Upper lobe of right lung (tissue), 1 donor: ENCODE results near the gene DNAJC30. TPM values are rescaled to one million over a fixed set of nuclear protein-coding genes. Genes with fewer than 3 reads are reported as not detected.
"Not testable (repeated sequence)": the region's sequence is repeated elsewhere in the genome, so short reads cannot be mapped to it uniquely, and the experiment has no call there.

Experiments used
- ATAC-seq: fragments of 200-7000 bp; cut with Tn5 transposase; one replicate; pipeline ENCODE4 v1.9.1; 2020; ENCODE audit warnings: mild to moderate bottlenecking, moderate library complexity
- DNase-seq: peaks from one replicate; pipeline ENCODE4 v3.0.0-alpha.2; 2020
- H3K27ac ChIP-seq: fragments of 200-600 bp; one replicate; pipeline ENCODE4 v1.8.0; 2022
- H3K27me3 ChIP-seq: fragments of 200-600 bp; one replicate; pipeline ENCODE4 v1.8.0; 2022; ENCODE audit warnings: mild to moderate bottlenecking
- H3K36me3 ChIP-seq: fragments of 200-600 bp; one replicate; pipeline ENCODE4 v1.8.0; 2022
- H3K4me1 ChIP-seq: fragments of 200-600 bp; one replicate; pipeline ENCODE4 v1.8.0; 2022
- H3K4me3 ChIP-seq: fragments of 200-600 bp; one replicate; pipeline ENCODE4 v1.8.0; 2022; ENCODE audit warnings: mild to moderate bottlenecking
- H3K9me3 ChIP-seq: fragments of 200-600 bp; one replicate; pipeline ENCODE4 v1.8.0; 2022
- CTCF ChIP-seq: fragments of 200-600 bp; IDR thresholded peaks from one replicate; pipeline ENCODE4 v1.8.0; 2022; ENCODE audit warnings: antibody characterized with exemption
- intact Hi-C: fragments of 100-400 bp; cut with DNase I; formaldehyde crosslinking; loops from one replicate; pipeline ENCODE4 v1.11.0; 2022
- total RNA-seq: library from RNA; stranded (reverse); fragmentation: NEBNext Ultra II Directional; extraction: Animal tissue kit (Norgen Biotek cat#: 25700); gene quantifications from one replicate; pipeline ENCODE4 v1.2.1, GENCODE V29; 2021
- donor health status: DM: no; HTN: yes; CAD: no; lungs with severe emphysema.

DNAJC30 gene
- total RNA-seq, 1 donor from 2014 or later: 10.2 TPM

DNA sequence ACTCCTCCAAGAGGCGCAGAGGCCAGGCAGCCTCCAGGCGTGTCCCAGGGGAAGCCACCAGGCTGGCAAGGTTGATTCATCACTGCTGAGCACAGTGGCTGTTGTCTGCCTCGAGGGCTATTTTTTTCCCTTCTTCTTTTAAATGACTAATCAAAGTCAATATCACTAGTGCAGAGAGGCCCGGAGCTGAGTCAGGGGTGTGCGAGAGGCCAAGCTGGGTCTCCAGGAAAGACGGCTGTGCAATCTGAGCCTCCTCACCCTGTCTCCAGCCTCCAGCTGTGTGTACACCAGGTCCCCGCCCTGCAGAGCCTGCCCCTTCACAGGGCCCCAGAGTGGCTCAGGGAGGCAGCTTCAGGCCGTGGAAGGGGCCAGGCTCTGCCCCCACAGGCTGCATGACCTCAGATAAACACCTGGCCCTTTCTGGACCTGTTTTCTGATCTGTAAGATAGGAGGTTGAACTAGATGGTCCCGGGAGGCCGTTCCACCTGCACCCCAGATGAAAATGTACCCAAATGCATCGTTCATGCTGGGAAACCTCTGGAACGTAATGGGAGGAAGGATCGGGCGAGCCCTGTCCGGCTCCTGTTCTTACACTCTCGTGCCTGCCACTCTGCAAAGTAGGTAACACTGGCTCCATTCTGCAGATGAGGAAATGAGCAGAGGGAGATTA is 32.5 kb upstream of the DNAJC30 start:
- no peaks in the 10 kb centered on the region for H3K9me3 ChIP-seq
- H3K4me3 ChIP-seq: no peak overlapping the region
- ATAC-seq: no peak
- no peak overlapping the region for H3K27ac ChIP-seq
- DNase-seq: no peak
- no peak for TF ChIP-seq CTCF
- no peaks in the 10 kb centered on the region for H3K36me3 ChIP-seq
- H3K4me1 ChIP-seq: peaks cover 24% of the 10 kb centered on the region
- intact Hi-C loops: no loop called here
- no peaks in the 10 kb centered on the region for H3K27me3 ChIP-seq

- H3K27me3 ChIP-seq, H3K27ac ChIP-seq, H3K4me3 ChIP-seq, H3K9me3 ChIP-seq, H3K36me3 ChIP-seq, intact Hi-C loops, ATAC-seq, DNase-seq: not testable (repeated sequence)
- peaks cover 12% of the 10 kb centered on the region for H3K4me1 ChIP-seq
Observed at GRCh38 chr7:73713319-73713718, 30.1 kb upstream of the DNAJC30 start.

DNA sequence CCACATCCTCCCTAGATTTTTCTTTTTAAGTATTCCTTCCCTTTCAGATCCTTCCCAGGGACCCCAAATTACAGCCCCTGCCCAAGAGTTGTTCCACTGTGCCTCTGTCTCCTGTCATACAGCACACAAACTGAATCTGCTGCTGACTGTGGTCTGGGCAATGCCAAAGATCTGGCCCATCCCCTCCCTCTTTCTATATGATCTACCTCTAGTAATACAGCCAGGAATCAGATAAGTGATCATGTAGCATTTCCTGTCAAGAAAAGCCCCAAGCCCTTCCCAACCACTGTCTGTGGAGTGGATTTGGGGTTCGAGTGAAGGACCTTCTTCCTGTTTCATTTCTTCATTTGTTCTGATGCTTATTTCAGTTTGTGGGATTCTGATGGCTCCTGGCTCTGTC is 29.5 kb upstream of the DNAJC30 start:
- Histone ChIP-seq H3K4me1 (peaks cover 6% of the 10 kb centered on the region), H3K27ac (no peak overlapping the region), H3K4me3 (no peak overlapping the region), H3K27me3 (no peaks in the 10 kb centered on the region), H3K9me3 (no peaks in the 10 kb centered on the region), H3K36me3 (no peaks in the 10 kb centered on the region)
- intact Hi-C loops: no loop called here
- DNase-seq: no peak
- ATAC-seq: no peak
- no peak for TF ChIP-seq CTCF

DNA sequence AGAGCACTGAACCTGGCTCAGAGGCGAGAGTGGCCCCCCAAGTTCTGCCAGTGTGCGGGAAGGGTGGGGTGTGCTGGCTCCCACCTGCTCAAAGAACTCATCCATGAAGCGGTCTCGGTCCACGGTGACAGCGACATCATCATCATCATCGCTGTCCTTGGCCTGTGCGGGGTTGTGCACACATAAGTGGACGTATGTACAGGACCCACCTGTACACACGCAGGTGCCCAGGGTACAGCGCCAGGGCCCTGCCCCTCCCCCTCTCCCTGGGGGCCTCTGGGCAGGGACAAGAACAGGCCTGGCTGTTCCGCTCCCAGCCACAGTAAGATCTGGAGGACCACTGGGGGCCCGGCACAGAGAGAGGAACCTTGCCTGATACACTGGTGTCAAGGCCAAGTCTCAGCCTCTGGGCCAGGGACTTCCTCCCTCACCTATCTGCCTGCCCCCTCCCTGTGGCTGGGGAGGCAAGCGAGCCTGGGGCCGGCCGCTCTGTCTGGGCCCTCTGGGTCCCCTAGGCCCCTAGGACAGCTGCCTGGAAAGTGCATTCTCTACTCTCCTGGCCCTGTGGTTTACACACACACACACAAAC is 25.8 kb upstream of the DNAJC30 start:
- H3K27me3 ChIP-seq: no peaks in the 10 kb centered on the region
- DNase-seq: no peak
- no peaks in the 10 kb centered on the region for H3K9me3 ChIP-seq
- ATAC-seq: no peak
- no peak overlapping the region for H3K4me3 ChIP-seq
- intact Hi-C loops: no loop called here
- H3K27ac ChIP-seq: no peak overlapping the region
- TF ChIP-seq CTCF: no peak
- H3K4me1 ChIP-seq: no peaks in the 10 kb centered on the region
- H3K36me3 ChIP-seq: no peaks in the 10 kb centered on the region

DNA sequence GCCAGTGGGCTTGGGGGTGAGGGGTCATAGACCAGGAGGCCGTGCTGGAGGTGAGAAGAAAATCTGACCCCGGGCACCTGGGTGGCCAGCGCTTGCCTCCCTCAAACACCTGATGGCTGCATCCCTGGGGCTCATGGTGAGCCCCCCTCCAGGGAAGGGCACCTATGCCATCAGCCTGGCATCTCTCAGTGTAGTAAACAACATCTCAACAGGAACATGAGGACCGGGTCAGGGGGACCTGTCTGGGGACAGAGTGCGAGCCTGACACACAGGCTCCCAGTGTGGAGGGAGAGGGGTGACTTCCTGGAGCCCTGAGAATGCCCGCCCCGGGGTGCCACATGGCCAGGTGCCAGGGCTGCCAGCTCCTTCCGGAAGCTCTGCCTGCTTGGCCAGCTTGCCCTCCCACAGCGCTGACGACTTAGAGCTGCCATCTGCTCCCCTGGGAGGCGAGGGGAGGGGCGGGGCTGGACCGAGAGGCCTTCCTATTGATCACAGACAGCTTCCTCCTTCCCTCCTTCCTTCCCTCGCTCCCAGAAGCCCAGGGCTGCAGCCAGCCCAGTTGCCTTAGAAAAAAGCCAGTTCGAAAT is 23.9 kb upstream of the DNAJC30 start:
- no peaks in the 10 kb centered on the region for H3K4me1 ChIP-seq
- ATAC-seq (peak; percentile 7), DNase-seq (peak; percentile 78)
- no peak overlapping the region for H3K4me3 ChIP-seq
- no peak for TF ChIP-seq CTCF
- no peaks in the 10 kb centered on the region for H3K36me3 ChIP-seq
- no peaks in the 10 kb centered on the region for H3K27me3 ChIP-seq
- no peaks in the 10 kb centered on the region for H3K9me3 ChIP-seq
- intact Hi-C loops: no loop called here
- H3K27ac ChIP-seq: no peak overlapping the region
